ENCODE results near the gene ABCA1.
"Not testable (repeated sequence)": the region's sequence is repeated elsewhere in the genome, so short reads cannot be mapped to it uniquely, and the experiment has no call there.

The ABCA1 gene

DNA sequence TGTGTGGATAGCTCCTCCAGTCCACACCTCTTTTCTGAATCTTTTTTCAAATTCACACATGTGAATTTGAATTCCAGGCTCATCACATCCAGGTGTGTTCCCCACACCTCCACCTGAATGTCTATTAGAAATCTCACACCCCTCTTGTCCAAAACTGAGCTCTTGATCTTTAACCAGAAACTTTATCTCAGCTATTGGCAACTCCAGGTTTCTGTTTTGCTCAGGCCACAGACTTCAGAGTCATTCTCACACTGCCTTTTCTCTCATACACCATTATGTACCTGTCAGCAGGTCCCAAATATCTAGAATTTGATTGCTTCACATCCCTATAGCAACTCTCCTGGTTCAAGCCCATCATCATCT lies 152.4 kb downstream of the ABCA1 start:
- Histone ChIP-seq H3K9ac (ENCODE audit: low read depth in 1 of 2, low read length in 2 of 2) (no peak overlapping the region), H3K27ac (ENCODE audit: low read depth in 2 of 2, low read length in 2 of 2) (peak overlapping the region in 1 of 2 donors; percentile 24), H3K27me3 (ENCODE audit: control insufficient read depth in 2 of 2, insufficient read depth in 2 of 2, low read length in 2 of 2) (no peaks in the 10 kb centered on the region), H3K36me3 (ENCODE audit: control insufficient read depth in 2 of 2, insufficient read depth in 2 of 2, low read length in 2 of 2) (no peaks in the 10 kb centered on the region), H3K9me3 (ENCODE audit: control insufficient read depth in 2 of 2, low read length in 2 of 2) (no peaks in the 10 kb centered on the region), H3K4me3 (ENCODE audit: low read length in 2 of 2) (no peak overlapping the region), H3K4me1 (ENCODE audit: control insufficient read depth in 2 of 2, insufficient read depth in 2 of 2, low read length in 2 of 2) (peaks cover 0 to 4% of the 10 kb centered on the region in 2 donors)

DNA sequence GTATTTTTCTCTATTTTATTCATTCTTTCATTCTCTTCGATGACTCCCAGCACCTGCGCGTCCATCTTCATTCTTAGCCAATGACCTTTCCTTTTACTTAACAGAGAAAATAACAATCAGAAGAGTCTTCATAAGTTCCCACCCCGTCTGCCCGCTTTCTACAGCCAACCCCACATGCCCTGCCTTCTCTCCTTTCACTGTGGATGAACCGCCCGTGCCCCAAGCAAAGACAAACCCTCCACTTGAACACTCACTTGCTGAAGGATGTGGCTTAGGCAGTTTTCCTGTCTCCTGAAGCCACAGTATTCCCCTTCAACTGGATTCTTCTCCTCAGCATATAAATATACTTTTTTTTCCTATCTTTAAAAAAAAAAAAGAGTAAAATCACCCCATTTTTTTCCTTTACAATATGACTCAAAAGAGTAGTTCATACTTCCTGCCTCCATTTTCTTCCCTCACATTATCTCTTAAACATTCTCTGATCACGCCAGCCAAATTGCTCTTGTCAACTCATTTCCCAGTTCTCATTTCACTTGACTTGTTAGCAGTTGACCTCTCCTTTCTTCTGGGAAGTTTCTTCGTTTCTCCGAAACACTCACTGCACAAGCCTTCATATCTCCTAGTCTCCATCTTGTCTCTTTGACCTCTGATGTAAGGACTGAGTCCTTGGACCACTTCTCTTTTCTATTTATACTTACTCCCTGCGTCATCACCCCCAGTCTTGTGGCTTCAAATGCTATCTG lies 153.0 kb downstream of the ABCA1 start:
- Histone ChIP-seq H3K9ac (ENCODE audit: low read depth in 1 of 2, low read length in 2 of 2) (no peak overlapping the region), H3K36me3 (ENCODE audit: control insufficient read depth in 2 of 2, insufficient read depth in 2 of 2, low read length in 2 of 2) (no peaks in the 10 kb centered on the region), H3K4me3 (ENCODE audit: low read length in 2 of 2) (no peak overlapping the region), H3K27me3 (ENCODE audit: control insufficient read depth in 2 of 2, insufficient read depth in 2 of 2, low read length in 2 of 2) (no peaks in the 10 kb centered on the region), H3K27ac (ENCODE audit: low read depth in 2 of 2, low read length in 2 of 2) (no peak overlapping the region), H3K4me1 (ENCODE audit: control insufficient read depth in 2 of 2, insufficient read depth in 2 of 2, low read length in 2 of 2) (peaks cover 0 to 4% of the 10 kb centered on the region in 2 donors), H3K9me3 (ENCODE audit: control insufficient read depth in 2 of 2, low read length in 2 of 2) (no peaks in the 10 kb centered on the region)

DNA sequence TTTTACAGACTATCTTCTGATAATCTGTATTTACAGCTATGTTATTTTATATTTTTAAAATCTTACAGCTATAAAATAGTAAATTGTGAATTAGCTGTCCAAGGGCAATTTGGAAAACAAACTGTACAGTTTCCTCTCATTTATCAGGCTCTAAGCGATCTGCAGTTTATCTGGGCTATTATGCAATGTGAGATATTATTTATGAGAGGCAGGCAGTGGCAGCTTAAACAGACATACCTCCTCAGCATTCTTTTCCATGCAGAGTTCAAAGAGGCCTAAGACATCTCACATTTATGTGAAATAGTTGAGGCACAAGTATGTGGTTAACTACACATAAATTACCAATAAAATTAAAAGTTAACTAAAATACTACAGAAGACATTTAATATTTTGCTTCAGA lies 153.8 kb downstream of the ABCA1 start:
- H3K4me1 ChIP-seq (ENCODE audit: control insufficient read depth in 2 of 2, insufficient read depth in 2 of 2, low read length in 2 of 2), result peaks cover 0 to 4% of the 10 kb centered on the region in 2 donors
- H3K27me3 ChIP-seq (ENCODE audit: control insufficient read depth in 2 of 2, insufficient read depth in 2 of 2, low read length in 2 of 2), result no peaks in the 10 kb centered on the region
- no peaks in the 10 kb centered on the region for H3K36me3 ChIP-seq (ENCODE audit: control insufficient read depth in 2 of 2, insufficient read depth in 2 of 2, low read length in 2 of 2)
- no peak overlapping the region for H3K27ac ChIP-seq (ENCODE audit: low read depth in 2 of 2, low read length in 2 of 2)
- no peak overlapping the region for H3K9ac ChIP-seq (ENCODE audit: low read depth in 1 of 2, low read length in 2 of 2)
- no peak overlapping the region for H3K4me3 ChIP-seq (ENCODE audit: low read length in 2 of 2)
- H3K9me3 ChIP-seq (ENCODE audit: control insufficient read depth in 2 of 2, low read length in 2 of 2), result no peaks in the 10 kb centered on the region

- Histone ChIP-seq H3K4me1 (ENCODE audit: control insufficient read depth in 2 of 2, insufficient read depth in 2 of 2, low read length in 2 of 2) (peaks cover 0 to 4% of the 10 kb centered on the region in 2 donors), H3K9ac (ENCODE audit: low read depth in 1 of 2, low read length in 2 of 2) (no peak overlapping the region), H3K4me3 (ENCODE audit: low read length in 2 of 2) (no peak overlapping the region), H3K27ac (ENCODE audit: low read depth in 2 of 2, low read length in 2 of 2) (no peak overlapping the region), H3K9me3 (ENCODE audit: control insufficient read depth in 2 of 2, low read length in 2 of 2) (no peaks in the 10 kb centered on the region), H3K36me3 (ENCODE audit: control insufficient read depth in 2 of 2, insufficient read depth in 2 of 2, low read length in 2 of 2) (no peaks in the 10 kb centered on the region), H3K27me3 (ENCODE audit: control insufficient read depth in 2 of 2, insufficient read depth in 2 of 2, low read length in 2 of 2) (no peaks in the 10 kb centered on the region)
These were observed 155.0 kb downstream of the ABCA1 start for GRCh38 chr9:104772714-104773510.

- no peaks in the 10 kb centered on the region for H3K27me3 ChIP-seq (ENCODE audit: control insufficient read depth in 2 of 2, insufficient read depth in 2 of 2, low read length in 2 of 2)
- no peak overlapping the region for H3K9ac ChIP-seq (ENCODE audit: low read depth in 1 of 2, low read length in 2 of 2)
- no peaks in the 10 kb centered on the region for H3K9me3 ChIP-seq (ENCODE audit: control insufficient read depth in 2 of 2, low read length in 2 of 2)
- no peaks in the 10 kb centered on the region for H3K36me3 ChIP-seq (ENCODE audit: control insufficient read depth in 2 of 2, insufficient read depth in 2 of 2, low read length in 2 of 2)
- H3K27ac ChIP-seq (ENCODE audit: low read depth in 2 of 2, low read length in 2 of 2), result no peak overlapping the region
- H3K4me3 ChIP-seq (ENCODE audit: low read length in 2 of 2), result no peak overlapping the region
- H3K4me1 ChIP-seq (ENCODE audit: control insufficient read depth in 2 of 2, insufficient read depth in 2 of 2, low read length in 2 of 2), result peaks cover 5 to 8% of the 10 kb centered on the region in 2 donors
These were observed 158.3 kb downstream of the ABCA1 start for GRCh38 chr9:104769655-104770054.

DNA sequence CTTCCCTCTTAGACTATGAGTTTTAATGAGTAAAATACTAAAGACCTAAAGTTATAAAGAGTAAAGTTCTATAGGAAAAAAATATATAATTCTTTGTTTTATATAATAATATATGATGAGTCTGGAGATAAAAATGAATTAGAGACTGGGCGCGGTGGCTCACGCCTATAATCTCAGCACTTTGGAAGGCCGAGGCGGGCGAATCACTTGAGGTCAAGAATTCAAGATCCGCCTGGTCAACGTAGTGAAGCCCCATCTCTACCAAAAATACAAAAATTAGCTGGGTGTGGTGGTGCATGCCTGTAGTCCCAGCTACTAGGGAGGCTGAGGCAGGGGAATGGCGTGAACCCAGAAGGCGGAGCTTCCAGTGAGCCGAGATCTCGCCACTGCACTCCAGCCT lies 158.9 kb downstream of the ABCA1 start:
- not testable (repeated sequence) for H3K4me3 ChIP-seq (ENCODE audit: low read length in 2 of 2); H3K27me3 ChIP-seq (ENCODE audit: control insufficient read depth in 2 of 2, insufficient read depth in 2 of 2, low read length in 2 of 2); H3K36me3 ChIP-seq (ENCODE audit: control insufficient read depth in 2 of 2, insufficient read depth in 2 of 2, low read length in 2 of 2); H3K27ac ChIP-seq (ENCODE audit: low read depth in 2 of 2, low read length in 2 of 2); H3K9ac ChIP-seq (ENCODE audit: low read depth in 1 of 2, low read length in 2 of 2); H3K4me1 ChIP-seq (ENCODE audit: control insufficient read depth in 2 of 2, insufficient read depth in 2 of 2, low read length in 2 of 2); H3K9me3 ChIP-seq (ENCODE audit: control insufficient read depth in 2 of 2, low read length in 2 of 2)

DNA sequence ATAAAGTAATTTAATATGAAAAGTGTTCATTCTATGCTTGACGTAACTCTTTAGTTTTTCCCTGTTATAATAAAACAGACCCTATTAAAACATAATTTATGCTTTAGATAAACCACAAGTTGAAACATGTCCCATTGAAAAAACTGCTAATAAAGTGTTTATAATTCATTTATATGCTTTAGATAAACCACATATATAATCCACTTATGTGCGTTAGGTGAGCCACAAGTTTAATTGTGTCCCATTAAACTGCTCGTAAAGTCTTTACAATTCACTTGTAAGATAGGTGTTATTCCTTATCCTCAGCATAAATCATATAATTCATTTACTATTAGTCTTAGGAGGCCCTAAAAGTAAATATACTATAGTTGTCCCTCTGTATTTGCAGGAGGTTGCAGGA lies 160.4 kb downstream of the ABCA1 start:
- no peak overlapping the region for H3K27ac ChIP-seq (ENCODE audit: low read depth in 2 of 2, low read length in 2 of 2)
- peaks cover 5 to 8% of the 10 kb centered on the region in 2 donors for H3K4me1 ChIP-seq (ENCODE audit: control insufficient read depth in 2 of 2, insufficient read depth in 2 of 2, low read length in 2 of 2)
- H3K4me3 ChIP-seq (ENCODE audit: low read length in 2 of 2), result no peak overlapping the region
- H3K9ac ChIP-seq (ENCODE audit: low read depth in 1 of 2, low read length in 2 of 2), result no peak overlapping the region
- H3K27me3 ChIP-seq (ENCODE audit: control insufficient read depth in 2 of 2, insufficient read depth in 2 of 2, low read length in 2 of 2), result no peaks in the 10 kb centered on the region
- H3K36me3 ChIP-seq (ENCODE audit: control insufficient read depth in 2 of 2, insufficient read depth in 2 of 2, low read length in 2 of 2), result no peaks in the 10 kb centered on the region
- no peaks in the 10 kb centered on the region for H3K9me3 ChIP-seq (ENCODE audit: control insufficient read depth in 2 of 2, low read length in 2 of 2)

DNA sequence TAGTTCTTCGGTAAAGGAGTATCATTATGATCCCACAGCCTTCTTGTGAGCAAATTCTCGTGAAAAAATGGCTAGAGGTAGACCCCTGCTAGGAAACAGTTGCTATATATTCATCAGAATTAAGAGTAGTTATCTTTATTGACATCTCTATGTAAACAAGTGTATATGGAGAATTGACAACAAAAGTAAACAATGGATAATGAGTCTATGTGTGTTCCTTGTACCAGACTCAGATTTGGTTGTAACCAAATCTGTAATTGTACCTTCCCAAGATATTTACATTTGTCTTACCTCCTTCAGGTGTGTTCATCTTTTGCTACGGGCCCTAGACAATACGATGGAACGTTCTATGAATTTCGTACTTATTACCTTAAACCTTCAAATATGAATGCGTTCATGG lies 161.9 kb downstream of the ABCA1 start:
- Histone ChIP-seq H3K4me3 (ENCODE audit: low read length in 2 of 2) (no peak overlapping the region), H3K36me3 (ENCODE audit: control insufficient read depth in 2 of 2, insufficient read depth in 2 of 2, low read length in 2 of 2) (no peaks in the 10 kb centered on the region), H3K27ac (ENCODE audit: low read depth in 2 of 2, low read length in 2 of 2) (no peak overlapping the region), H3K9me3 (ENCODE audit: control insufficient read depth in 2 of 2, low read length in 2 of 2) (no peaks in the 10 kb centered on the region), H3K27me3 (ENCODE audit: control insufficient read depth in 2 of 2, insufficient read depth in 2 of 2, low read length in 2 of 2) (no peaks in the 10 kb centered on the region), H3K4me1 (ENCODE audit: control insufficient read depth in 2 of 2, insufficient read depth in 2 of 2, low read length in 2 of 2) (peaks cover 5 to 8% of the 10 kb centered on the region in 2 donors), H3K9ac (ENCODE audit: low read depth in 1 of 2, low read length in 2 of 2) (no peak overlapping the region)

GRCh38 chr9:104765138-104765537 lies 162.8 kb downstream of the ABCA1 start:
- Histone ChIP-seq H3K27ac (ENCODE audit: low read depth in 2 of 2, low read length in 2 of 2) (no peak overlapping the region), H3K4me1 (ENCODE audit: control insufficient read depth in 2 of 2, insufficient read depth in 2 of 2, low read length in 2 of 2) (peaks cover 5 to 8% of the 10 kb centered on the region in 2 donors), H3K36me3 (ENCODE audit: control insufficient read depth in 2 of 2, insufficient read depth in 2 of 2, low read length in 2 of 2) (peaks cover 0 to 7% of the 10 kb centered on the region in 2 donors), H3K9ac (ENCODE audit: low read depth in 1 of 2, low read length in 2 of 2) (no peak overlapping the region), H3K4me3 (ENCODE audit: low read length in 2 of 2) (peak overlapping the region in 1 of 2 donors; percentile 2), H3K27me3 (ENCODE audit: control insufficient read depth in 2 of 2, insufficient read depth in 2 of 2, low read length in 2 of 2) (no peaks in the 10 kb centered on the region), H3K9me3 (ENCODE audit: control insufficient read depth in 2 of 2, low read length in 2 of 2) (no peaks in the 10 kb centered on the region)

- no peaks in the 10 kb centered on the region for H3K4me1 ChIP-seq (ENCODE audit: control insufficient read depth in 2 of 2, insufficient read depth in 2 of 2, low read length in 2 of 2)
- no peak overlapping the region for H3K9ac ChIP-seq (ENCODE audit: low read depth in 1 of 2, low read length in 2 of 2)
- H3K4me3 ChIP-seq (ENCODE audit: low read length in 2 of 2), result no peak overlapping the region
- no peak overlapping the region for H3K27ac ChIP-seq (ENCODE audit: low read depth in 2 of 2, low read length in 2 of 2)
- peaks cover 3 to 23% of the 10 kb centered on the region in 2 donors for H3K36me3 ChIP-seq (ENCODE audit: control insufficient read depth in 2 of 2, insufficient read depth in 2 of 2, low read length in 2 of 2)
- H3K9me3 ChIP-seq (ENCODE audit: control insufficient read depth in 2 of 2, low read length in 2 of 2), result no peaks in the 10 kb centered on the region
- H3K27me3 ChIP-seq (ENCODE audit: control insufficient read depth in 2 of 2, insufficient read depth in 2 of 2, low read length in 2 of 2), result no peaks in the 10 kb centered on the region
These were observed 169.0 kb downstream of the ABCA1 start for GRCh38 chr9:104758974-104759373.
